Measurements from ENCODE around the gene NTSR2.

DNA sequence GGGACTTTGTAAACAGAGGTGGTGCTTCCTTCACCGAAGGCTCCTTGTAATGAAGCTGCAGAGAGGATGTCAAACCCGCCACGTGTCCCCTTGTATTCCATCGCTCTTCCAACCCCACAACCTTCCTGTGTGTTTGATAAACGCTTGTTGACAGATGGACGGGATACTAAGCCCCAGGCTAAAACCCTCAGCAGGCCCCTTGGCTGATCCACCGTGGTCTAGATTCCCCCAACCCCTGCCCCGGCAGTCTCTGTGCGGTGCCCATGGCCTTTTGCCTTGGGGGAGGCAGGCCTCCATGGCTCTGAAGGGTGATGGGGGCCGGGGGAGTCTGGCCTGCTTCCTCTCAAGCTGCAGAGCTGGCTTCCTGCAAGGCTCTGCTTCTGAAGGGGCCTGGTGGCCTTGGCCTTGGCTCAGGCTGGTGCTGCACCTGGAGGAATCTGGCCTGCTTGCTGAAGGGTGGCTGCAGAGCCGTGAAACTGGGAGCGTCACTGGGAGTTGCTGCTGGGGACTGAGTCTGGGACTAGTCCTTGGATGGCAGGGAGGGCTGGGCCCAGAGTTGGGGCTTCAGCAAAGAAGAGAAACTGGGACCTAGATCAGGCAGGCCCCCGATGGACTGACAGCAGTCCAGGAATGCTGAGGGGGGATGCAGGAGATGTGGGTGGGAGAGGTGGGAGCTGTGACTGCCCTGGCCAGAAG is 9.6 kb upstream of the NTSR2 start:
- TF ChIP-seq, protein P1, sequence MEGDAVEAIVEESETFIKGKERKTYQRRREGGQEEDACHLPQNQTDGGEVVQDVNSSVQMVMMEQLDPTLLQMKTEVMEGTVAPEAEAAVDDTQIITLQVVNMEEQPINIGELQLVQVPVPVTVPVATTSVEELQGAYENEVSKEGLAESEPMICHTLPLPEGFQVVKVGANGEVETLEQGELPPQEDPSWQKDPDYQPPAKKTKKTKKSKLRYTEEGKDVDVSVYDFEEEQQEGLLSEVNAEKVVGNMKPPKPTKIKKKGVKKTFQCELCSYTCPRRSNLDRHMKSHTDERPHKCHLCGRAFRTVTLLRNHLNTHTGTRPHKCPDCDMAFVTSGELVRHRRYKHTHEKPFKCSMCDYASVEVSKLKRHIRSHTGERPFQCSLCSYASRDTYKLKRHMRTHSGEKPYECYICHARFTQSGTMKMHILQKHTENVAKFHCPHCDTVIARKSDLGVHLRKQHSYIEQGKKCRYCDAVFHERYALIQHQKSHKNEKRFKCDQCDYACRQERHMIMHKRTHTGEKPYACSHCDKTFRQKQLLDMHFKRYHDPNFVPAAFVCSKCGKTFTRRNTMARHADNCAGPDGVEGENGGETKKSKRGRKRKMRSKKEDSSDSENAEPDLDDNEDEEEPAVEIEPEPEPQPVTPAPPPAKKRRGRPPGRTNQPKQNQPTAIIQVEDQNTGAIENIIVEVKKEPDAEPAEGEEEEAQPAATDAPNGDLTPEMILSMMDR (conservative IDR thresholded peaks at IDR 0.05), result no peak
- TF ChIP-seq ZFX (IDR thresholded peaks at IDR 0.05), result no peak

Data from C4-2B (cell line).